IgD-negative memory B cell (primary cell): Measurements from ENCODE around the gene PRR29. TPM values are rescaled to one million over a fixed set of nuclear protein-coding genes. Genes with fewer than 3 reads are reported as not detected.
A peak's percentile ranks its signal among the peaks of the same experiment; 100 is the strongest.
"Not testable (repeated sequence)": the region's sequence is repeated elsewhere in the genome, so short reads cannot be mapped to it uniquely, and the experiment has no call there.

Source experiments
- H3K27ac Mint-ChIP-seq, 3 donors: one replicate each; pipeline ENCODE4 v1.8.0; 2020 to 2022; ENCODE audit warnings: mild to moderate bottlenecking in 3 of 3, mixed read lengths in 3 of 3, moderate library complexity in 1 of 3
- H3K27me3 Mint-ChIP-seq: one replicate; pipeline ENCODE4 v1.8.0; 2021; ENCODE audit warnings: mixed read lengths
- H3K36me3 Mint-ChIP-seq: one replicate; pipeline ENCODE4 v1.8.0; 2020; ENCODE audit warnings: mild to moderate bottlenecking, mixed read lengths
- H3K4me1 Mint-ChIP-seq, 3 donors: one replicate each; pipeline ENCODE4 v1.8.0; 2020 to 2022; ENCODE audit warnings: mixed read lengths in 3 of 3, mild to moderate bottlenecking in 1 of 3
- H3K4me3 Mint-ChIP-seq, 4 donors: one replicate each; pipeline ENCODE4 v1.8.0; 2020 to 2022; ENCODE audit warnings: mild to moderate bottlenecking in 4 of 4, mixed read lengths in 4 of 4, moderate library complexity in 3 of 4
- H3K9me3 Mint-ChIP-seq, 3 donors: one replicate each; pipeline ENCODE4 v1.8.0; 2020 to 2021; ENCODE audit warnings: mixed read lengths in 3 of 3, mild to moderate bottlenecking in 1 of 3
- polyA plus RNA-seq: library from polyadenylated mRNA; unstranded; fragments of 300-500 nt; fragmentation: Illumina TruSeq; gene quantifications from one replicate; pipeline ENCODE4 v1.2.3, GENCODE V29; 2021

PRR29 gene
- polyA plus RNA-seq, 1 donor from 2014 or later, result 3.2 TPM

DNA sequence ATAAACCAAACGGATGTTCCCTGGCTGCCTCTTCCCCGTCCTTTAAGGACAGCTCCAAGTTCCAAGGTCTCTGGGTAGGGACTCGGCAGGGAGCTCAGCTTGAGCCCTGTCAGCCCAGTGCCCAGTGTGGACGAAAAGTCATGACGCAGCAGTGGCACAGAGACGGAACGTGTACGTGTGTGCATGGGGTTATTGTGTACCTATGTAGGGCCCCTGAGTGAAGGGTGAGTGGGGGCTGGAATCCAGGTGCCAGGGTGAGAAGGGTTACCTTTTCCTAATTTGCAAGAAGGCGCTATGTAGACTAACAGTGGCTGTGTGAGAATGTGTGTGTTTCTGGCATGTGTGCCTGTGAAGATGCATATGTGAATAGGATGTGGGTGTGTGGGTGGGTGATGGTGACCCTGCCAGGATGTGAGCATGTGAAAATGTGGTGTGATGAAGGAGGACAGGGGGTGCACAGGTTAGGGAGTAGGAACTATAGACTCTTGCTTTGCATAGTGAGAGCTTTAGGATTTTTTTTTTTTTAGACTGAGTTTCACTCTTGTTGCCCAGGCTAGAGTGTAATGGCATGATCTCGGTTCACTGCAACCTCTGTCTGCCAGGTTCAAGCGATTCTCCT is 31.4 kb upstream of the PRR29 start:
- Mint-ChIP-seq H3K4me3 (no peak overlapping the region), H3K4me1 (peaks cover 0 to 8% (median 4%) of the 10 kb centered on the region in 3 donors), H3K27ac (peak overlapping the region in 1 of 3 donors; percentile 17), H3K36me3 (peaks cover 4% of the 10 kb centered on the region), H3K9me3 (no peaks in the 10 kb centered on the region), H3K27me3 (no peaks in the 10 kb centered on the region)

DNA sequence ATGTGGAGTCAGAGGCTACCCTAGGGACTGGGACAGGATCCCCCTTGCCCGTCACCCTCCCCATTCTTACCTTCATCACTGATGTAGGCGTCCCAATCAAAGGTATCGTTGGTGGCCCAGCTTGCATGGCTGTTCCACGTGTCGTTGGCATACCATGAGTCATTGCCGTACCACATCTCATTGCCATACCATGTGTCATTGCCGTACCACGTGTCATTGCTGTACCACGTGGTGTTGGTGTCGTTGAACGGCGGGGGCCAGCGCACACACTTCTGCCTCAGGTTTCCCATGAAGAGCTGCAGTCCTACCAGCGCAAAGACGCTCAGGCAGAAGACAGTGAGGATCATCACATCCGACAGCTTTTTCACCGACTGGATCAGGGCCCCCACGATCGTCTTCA is 30.2 kb upstream of the PRR29 start:
- no peak overlapping the region for H3K4me3 Mint-ChIP-seq
- no peak overlapping the region for H3K27ac Mint-ChIP-seq
- H3K36me3 Mint-ChIP-seq, result peaks cover 4% of the 10 kb centered on the region
- H3K9me3 Mint-ChIP-seq, result no peaks in the 10 kb centered on the region
- peaks cover 0 to 4% (median 4%) of the 10 kb centered on the region in 3 donors for H3K4me1 Mint-ChIP-seq
- H3K27me3 Mint-ChIP-seq, result no peaks in the 10 kb centered on the region

DNA sequence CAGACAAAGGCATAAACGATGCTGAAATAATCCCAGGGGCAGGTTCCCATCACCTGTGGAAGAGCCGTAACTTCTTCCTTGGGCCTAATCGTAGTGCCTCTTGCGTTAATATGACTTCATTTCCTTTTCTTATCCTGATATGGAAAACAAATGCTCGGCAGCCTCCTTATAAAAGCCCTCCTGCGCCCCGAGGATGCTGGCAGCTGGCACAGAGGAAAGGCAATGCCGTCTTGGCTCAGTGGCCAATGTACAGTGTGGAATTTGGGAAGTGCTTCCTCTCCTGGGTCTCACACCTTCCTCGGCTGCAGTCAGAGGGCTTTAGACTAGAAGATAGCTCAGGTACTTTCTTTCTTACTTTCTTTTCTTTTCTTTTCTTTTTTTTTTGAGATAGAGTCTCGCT is 28.9 kb upstream of the PRR29 start:
- Mint-ChIP-seq H3K4me3 (no peak overlapping the region), H3K27ac (no peak overlapping the region), H3K27me3 (no peaks in the 10 kb centered on the region), H3K4me1 (peaks cover 0 to 4% (median 4%) of the 10 kb centered on the region in 3 donors), H3K36me3 (peaks cover 5% of the 10 kb centered on the region), H3K9me3 (no peaks in the 10 kb centered on the region)

DNA sequence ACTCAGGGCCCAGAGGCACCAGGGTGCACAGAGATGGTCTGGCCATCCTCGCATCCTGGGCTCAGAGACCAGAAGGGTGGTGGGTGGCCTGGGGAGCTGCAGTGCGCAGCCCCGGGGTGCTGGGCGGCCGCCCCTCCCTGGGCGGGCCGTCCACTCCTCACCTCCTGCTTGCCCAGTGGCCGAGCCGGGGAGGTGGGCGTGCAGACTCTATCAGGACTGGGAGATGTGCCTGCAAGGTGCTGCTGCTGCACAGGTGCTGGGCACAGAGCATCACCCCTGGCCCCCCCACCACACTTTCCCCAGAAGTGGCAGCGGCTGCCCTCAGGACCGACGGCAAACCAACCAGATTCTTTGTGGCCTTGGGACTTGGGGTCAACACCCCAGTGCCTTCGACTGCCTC is 25.4 kb upstream of the PRR29 start, which contains the start of gene SCN4A:
Gene SCN4A (minus strand): TSS at position 123 of the 400 bp plus-strand sequence. CDS start 77 bp downstream, at position 46.
- peaks cover 6% of the 10 kb centered on the region for H3K36me3 Mint-ChIP-seq
- H3K9me3 Mint-ChIP-seq, result no peaks in the 10 kb centered on the region
- H3K4me3 Mint-ChIP-seq, result no peak within 1 kb of the TSS
- peaks cover 0 to 3% (median 0%) of the 10 kb centered on the region in 3 donors for H3K4me1 Mint-ChIP-seq
- H3K27me3 Mint-ChIP-seq, result peaks cover 2% of the 10 kb centered on the region
- H3K27ac Mint-ChIP-seq, result peak within 1 kb of the TSS in 1 of 3 donors; percentile 41

DNA sequence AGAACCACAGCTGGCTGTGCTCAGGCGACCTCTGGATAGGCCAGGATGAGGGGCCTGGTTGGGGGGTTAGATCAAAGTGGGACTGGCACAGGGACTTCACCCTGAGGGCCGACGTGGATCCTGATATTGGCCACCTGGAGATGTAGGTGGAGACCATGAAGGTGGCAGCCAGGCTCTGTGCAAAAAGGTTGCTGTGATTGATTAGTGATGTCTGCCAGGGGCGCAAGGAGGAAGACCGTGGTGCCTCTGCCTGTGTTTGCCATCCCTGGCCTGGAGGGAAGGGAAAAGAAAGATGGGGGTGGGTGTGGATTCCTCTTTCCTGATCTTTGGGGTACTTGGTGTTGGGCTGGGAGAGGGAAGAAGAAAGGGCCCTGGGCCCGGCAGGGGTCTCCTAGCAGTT is 24.9 kb upstream of the PRR29 start:
- H3K9me3 Mint-ChIP-seq, result no peaks in the 10 kb centered on the region
- peaks cover 6% of the 10 kb centered on the region for H3K36me3 Mint-ChIP-seq
- peak overlapping the region in 1 of 3 donors; percentile 41 for H3K27ac Mint-ChIP-seq
- no peak overlapping the region for H3K4me3 Mint-ChIP-seq
- H3K27me3 Mint-ChIP-seq, result peaks cover 2% of the 10 kb centered on the region
- peaks cover 0 to 3% (median 0%) of the 10 kb centered on the region in 3 donors for H3K4me1 Mint-ChIP-seq

DNA sequence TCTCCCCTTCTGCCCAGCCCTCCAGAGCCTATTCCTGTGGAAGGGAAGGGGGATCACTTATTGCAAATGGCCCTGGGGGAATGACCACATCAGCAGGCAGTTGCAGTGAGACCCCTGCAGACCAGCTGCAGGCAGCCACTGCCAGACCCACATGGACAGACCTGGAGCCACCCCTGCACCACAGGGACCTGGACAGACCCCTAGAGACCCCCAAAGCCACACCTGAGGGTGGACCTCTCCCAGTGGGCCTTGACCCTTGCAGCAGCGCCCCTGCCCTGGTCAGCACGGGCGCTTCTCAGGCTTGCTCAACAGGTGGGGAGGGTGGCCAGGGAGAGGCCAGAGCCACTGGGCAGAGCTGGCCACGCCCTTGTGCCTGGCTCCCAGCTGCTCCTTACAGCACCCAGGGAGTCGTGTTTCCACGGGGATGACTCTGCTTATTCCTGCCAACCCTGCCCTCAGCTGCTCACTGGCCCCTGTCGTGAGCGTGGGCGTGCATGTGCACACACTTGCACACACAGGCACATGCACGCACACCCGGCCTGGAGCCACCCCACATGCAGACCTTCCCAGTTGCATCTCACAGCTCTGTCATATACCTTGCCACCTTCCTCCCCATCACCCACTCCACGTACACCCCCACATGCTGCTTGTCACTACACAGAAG is 24.1 kb upstream of the PRR29 start:
- Mint-ChIP-seq H3K4me1 (peaks cover 0 to 3% (median 0%) of the 10 kb centered on the region in 3 donors), H3K27me3 (peaks cover 2% of the 10 kb centered on the region), H3K27ac (no peak overlapping the region), H3K4me3 (no peak overlapping the region), H3K9me3 (no peaks in the 10 kb centered on the region), H3K36me3 (peaks cover 6% of the 10 kb centered on the region)

DNA sequence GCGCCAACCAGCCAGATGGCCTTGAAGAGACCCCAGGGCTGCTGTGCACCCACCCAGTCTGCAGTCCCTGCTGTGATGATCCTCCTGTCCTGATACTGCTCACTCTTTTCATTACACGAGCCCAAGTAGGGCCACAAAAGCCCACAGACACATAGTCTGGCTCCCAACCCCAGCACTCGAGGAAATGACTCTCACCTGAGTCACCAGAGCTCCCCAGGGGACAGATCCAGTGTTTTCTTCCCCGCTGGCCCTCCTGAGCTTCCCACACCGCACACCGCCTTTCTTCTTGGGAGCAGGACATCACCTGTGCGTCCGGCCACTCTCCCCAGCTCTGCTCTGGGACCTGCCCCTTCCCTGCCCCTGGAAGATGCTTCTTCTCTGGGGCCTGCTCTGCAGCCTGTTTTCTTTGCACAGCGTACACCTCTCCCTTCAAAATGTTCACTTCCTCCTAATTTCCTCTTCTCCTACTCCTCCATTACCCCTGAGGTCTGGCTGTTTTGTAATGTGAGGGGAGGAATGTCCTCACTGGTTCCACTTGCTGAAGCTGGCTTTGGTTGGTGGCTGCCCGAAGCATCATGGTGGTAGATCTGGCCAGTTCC is 23.5 kb upstream of the PRR29 start:
- peaks cover 0 to 3% (median 0%) of the 10 kb centered on the region in 3 donors for H3K4me1 Mint-ChIP-seq
- H3K9me3 Mint-ChIP-seq, result peaks cover 0 to 1% (median 0%) of the 10 kb centered on the region in 3 donors
- no peak overlapping the region for H3K27ac Mint-ChIP-seq
- H3K27me3 Mint-ChIP-seq, result peaks cover 2% of the 10 kb centered on the region
- no peak overlapping the region for H3K4me3 Mint-ChIP-seq
- H3K36me3 Mint-ChIP-seq, result peaks cover 6% of the 10 kb centered on the region

DNA sequence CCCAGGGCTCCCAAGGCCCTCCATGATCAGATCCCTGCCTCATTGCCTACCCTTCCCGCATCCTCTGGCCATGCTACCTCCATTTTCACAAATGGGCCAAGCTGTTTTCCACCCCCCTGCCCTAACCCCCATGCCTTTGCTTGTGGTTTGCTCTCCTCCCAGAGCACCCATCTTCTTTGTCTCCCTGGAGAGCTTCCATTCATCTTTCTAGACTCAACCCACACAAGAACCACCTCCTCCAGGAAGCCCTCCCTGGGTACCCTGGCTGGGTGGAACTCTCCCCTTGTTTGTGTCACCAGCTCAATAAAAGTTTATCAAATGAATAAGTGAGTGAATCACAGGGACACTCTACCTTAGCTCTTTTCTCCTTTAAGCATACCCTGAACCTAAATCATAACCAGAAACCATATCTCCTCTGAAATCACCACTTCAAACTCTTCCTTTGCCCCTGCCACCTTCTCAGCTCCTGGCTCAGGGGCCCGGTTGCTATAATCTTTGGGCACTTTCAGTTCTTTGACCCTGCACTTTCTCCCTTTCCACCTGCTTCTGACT is 22.5 kb upstream of the PRR29 start:
- Mint-ChIP-seq H3K4me3 (no peak overlapping the region), H3K27ac (no peak overlapping the region), H3K27me3 (peaks cover 2% of the 10 kb centered on the region), H3K4me1 (peaks cover 0 to 3% (median 0%) of the 10 kb centered on the region in 3 donors), H3K9me3 (peaks cover 0 to 1% (median 0%) of the 10 kb centered on the region in 3 donors), H3K36me3 (peaks cover 2% of the 10 kb centered on the region)

DNA sequence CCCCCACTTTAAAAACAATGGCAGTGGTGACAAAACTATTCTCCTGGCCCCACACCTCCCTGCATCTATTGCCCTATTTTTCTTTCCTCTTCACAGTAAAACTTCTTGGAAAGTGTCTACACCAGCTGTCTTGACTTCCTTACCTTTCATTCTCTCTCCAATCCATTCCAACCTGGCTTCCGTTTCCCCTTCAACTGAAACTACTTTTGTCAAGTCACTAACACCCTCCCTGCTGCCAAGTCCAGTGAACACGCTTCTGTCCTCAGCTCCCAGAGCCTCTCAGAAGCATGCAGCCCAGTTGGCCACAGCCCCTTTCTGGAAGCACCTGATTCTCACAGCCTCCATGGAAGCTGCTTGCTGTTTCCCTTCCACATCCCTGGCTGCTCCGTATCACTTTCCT is 21.4 kb upstream of the PRR29 start:
- no peak overlapping the region for H3K4me3 Mint-ChIP-seq
- H3K9me3 Mint-ChIP-seq, result peaks cover under 1 to 3% (median under 1%) of the 10 kb centered on the region in 3 donors
- H3K4me1 Mint-ChIP-seq, result peaks cover 0 to 3% (median 0%) of the 10 kb centered on the region in 3 donors
- H3K36me3 Mint-ChIP-seq, result peaks cover 2% of the 10 kb centered on the region
- no peak overlapping the region for H3K27ac Mint-ChIP-seq
- peaks cover 2% of the 10 kb centered on the region for H3K27me3 Mint-ChIP-seq

DNA sequence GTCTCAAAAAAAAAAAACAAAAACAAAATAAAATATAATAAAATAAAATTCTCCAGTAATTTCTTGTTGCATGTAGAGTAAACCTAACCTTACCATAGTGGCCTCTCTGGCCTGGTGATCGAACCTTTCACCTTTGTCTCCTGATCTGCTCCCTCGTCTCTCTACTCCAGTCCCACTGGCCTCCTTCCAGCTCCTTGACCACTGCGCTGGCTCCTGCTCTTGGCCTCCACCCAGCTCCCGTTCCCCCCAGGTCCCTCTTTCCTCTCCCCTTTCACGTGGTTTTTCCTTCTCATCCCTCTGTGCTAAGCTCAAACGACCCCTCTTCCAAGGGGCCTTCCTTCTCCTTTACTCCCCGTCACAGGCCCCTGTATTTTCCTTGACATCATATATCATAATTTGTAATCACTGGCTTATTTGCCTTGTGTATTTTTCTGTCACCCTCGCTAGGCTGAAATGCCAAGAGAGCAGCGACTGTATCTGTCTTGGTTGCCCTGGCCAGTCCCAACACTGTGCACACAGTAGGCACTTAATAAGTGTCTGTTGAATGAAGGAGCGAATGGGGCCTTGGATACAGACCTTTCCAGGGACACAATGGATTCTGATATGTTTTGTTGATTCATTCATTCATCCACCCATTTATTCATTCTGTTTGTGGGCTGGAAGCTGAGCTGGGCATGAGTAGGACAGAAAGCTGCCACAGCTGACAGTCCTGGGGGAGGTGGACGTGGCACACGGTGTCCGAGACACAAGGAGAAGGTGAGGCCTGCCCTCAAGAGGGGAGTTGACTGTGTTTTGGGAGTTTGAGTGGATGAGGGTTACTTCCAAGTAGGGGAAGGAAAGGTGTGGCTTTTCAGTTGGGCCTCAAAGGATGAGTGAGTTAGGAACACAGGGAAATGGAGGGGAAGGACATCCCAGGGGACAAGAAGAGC is 19.6 kb upstream of the PRR29 start:
- no peak overlapping the region for H3K27ac Mint-ChIP-seq
- peaks cover 2% of the 10 kb centered on the region for H3K27me3 Mint-ChIP-seq
- H3K4me3 Mint-ChIP-seq, result no peak overlapping the region
- peaks cover 4% of the 10 kb centered on the region for H3K36me3 Mint-ChIP-seq
- H3K4me1 Mint-ChIP-seq, result peaks cover 0 to 3% (median 0%) of the 10 kb centered on the region in 3 donors
- peaks cover 9 to 12% (median 10%) of the 10 kb centered on the region in 3 donors for H3K9me3 Mint-ChIP-seq

DNA sequence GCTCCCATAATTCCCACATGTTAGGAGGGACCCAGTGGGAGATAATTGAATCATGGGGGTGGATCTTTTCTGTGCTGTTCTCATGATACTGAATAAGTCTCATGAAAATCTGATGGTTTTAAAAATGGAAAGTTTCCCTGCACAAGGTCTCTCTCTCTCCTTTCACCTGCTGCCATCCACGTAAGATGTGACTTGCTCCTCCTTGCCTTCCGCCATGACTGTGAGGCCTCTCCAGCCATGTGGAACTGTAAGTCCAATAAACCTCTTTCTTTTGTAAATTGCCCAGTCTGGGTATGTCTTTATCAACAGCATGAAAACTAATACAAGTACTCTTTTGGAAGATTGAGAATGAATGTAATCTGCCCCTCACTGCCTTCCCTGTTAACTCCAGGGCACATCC is 15.5 kb upstream of the PRR29 start:
- H3K9me3 Mint-ChIP-seq, result peaks cover 9 to 12% (median 10%) of the 10 kb centered on the region in 3 donors
- not testable (repeated sequence) for H3K4me1 Mint-ChIP-seq, H3K4me3 Mint-ChIP-seq, H3K27ac Mint-ChIP-seq, H3K27me3 Mint-ChIP-seq, H3K36me3 Mint-ChIP-seq

DNA sequence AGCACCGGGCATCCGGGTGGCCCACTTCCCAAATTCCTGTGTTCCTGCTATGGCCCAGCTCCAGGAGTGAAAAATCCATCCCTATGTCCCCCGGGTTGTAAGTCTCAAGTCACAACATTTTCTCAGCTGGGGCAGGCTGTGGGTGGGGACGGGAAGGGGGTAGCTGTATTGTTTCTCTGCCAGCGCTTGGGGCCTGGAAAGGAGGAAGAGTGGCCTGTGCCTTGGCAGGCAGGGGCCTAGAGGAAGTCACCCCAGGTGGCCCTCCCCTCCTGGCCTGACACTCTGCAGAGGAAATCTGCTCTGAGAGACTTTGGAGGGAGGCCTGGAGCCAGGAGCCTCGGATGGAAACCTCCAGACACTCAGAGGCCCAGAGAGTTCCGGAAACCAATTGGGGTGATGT is 14.8 kb upstream of the PRR29 start:
- peaks cover 2% of the 10 kb centered on the region for H3K36me3 Mint-ChIP-seq
- peaks cover 9 to 12% (median 10%) of the 10 kb centered on the region in 3 donors for H3K9me3 Mint-ChIP-seq
- H3K4me3 Mint-ChIP-seq, result no peak overlapping the region
- H3K27me3 Mint-ChIP-seq, result no peaks in the 10 kb centered on the region
- H3K4me1 Mint-ChIP-seq, result peaks cover 0 to 5% (median 2%) of the 10 kb centered on the region in 3 donors
- H3K27ac Mint-ChIP-seq, result no peak overlapping the region

DNA sequence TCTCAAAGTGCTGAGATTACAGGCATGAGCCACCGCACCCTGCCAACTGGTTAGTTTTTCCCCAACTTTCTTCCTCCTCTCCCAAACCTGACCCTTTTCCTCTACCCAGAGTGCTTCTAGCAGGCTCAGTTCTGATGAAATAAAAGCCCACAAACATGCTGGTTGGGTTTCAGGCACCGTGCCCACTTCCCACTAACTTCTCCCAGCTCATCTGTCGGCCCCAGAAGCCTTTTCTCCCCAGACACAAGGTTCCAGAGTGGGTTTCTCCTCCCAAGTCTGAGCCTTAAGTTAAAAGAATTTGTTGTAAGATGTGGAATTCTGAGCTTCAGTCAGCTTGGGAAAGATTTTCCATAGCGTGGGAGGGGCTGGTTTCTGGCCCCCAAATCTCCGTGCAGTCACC is 13.9 kb upstream of the PRR29 start:
- Mint-ChIP-seq H3K4me1 (peaks cover 0 to 5% (median 2%) of the 10 kb centered on the region in 3 donors), H3K36me3 (peaks cover 2% of the 10 kb centered on the region), H3K27me3 (no peaks in the 10 kb centered on the region), H3K4me3 (no peak overlapping the region), H3K9me3 (peaks cover 9 to 12% (median 9%) of the 10 kb centered on the region in 3 donors), H3K27ac (peak overlapping the region in 1 of 3 donors; percentile 43)

DNA sequence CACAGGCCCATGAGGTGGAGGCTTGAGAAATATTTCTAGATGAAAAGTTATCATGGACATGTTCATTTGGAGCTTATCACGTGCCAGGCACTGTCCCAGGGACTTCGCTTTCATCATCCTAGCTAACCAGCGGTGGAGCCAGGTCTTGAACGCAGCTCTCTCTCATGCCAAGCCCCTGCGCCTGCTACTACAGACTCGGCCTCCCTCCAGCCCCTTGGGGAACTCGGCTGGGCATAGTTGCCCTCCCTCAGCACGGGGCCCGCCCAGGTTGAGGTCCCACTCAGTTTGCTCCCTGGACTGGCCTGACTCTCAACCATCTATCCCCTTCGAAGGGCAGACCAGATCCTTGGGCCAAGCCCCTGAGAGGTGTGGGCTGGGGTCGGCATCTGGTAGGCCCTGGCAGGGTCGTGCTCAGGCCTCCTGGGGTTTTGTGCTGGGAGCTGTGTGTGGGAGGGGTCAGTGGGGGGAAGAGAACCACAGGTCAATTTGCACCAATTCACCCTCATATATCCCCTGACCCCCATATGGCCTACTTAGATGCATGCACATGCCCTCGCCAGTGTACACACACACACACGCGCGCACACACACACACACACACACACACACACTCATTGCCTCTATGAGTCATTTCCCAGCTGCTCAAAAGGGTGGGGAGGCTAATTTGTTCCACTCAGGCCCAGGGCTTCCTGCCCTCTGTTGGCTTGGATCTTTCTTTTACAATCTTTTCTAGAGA is 13.3 kb upstream of the PRR29 start:
- H3K4me1 Mint-ChIP-seq, result peaks cover 0 to 8% (median 5%) of the 10 kb centered on the region in 3 donors
- no peak overlapping the region for H3K4me3 Mint-ChIP-seq
- H3K36me3 Mint-ChIP-seq, result peaks cover 2% of the 10 kb centered on the region
- peaks cover 2% of the 10 kb centered on the region for H3K27me3 Mint-ChIP-seq
- peak overlapping the region in 1 of 3 donors; percentile 43 for H3K27ac Mint-ChIP-seq
- H3K9me3 Mint-ChIP-seq, result peaks cover 9 to 12% (median 9%) of the 10 kb centered on the region in 3 donors
